WTC11 (cell line): ENCODE measurements around the gene HEBP1.

Experiments used
- CTCF ChIP-seq: fragments of 200-600 bp; IDR thresholded peaks from 2 replicates; pipeline ENCODE4 v1.8.0; 2022; ENCODE audit warnings: antibody characterized with exemption
- KAT7 ChIP-seq: sonication (generic); formaldehyde crosslinking; IDR thresholded peaks from 2 replicates; pipeline ENCODE4 v1.8.1; 2023; ENCODE audit warnings: missing genetic modification reagents, mild to moderate bottlenecking, borderline replicate concordance
- SP1 ChIP-seq: sonication (generic); formaldehyde crosslinking; conservative IDR thresholded peaks from 2 replicates; pipeline ENCODE4 v1.8.1; 2022; ENCODE audit warnings: missing genetic modification reagents

GRCh38 chr12:13004986-13005385 lies 4.9 kb upstream of the HEBP1 start:
- TF ChIP-seq KAT7 (no peak), SP1 (CRISPR knock-in tag) (no peak), CTCF (no peak)
